Vagina (tissue), 2 donors: Measurements from ENCODE around the gene SBF2.

Experiments
- CTCF ChIP-seq, 3 experiments: fragments of 450-650 bp in 2 of 3; fragments of 200-600 bp in 1 of 3; sonication (generic) in 1 of 3; IDR thresholded peaks; one replicate each; pipeline ENCODE4 v1.5.1; 2017 to 2019; ENCODE audit warnings: antibody characterized with exemption in 3 of 3, mild to moderate bottlenecking in 2 of 3, moderate library complexity in 2 of 3
- POLR2A ChIP-seq, 2 donors: fragments of 450-650 bp; IDR thresholded peaks; one replicate each; pipeline ENCODE4 v1.6.1; 2017; ENCODE audit warnings: antibody characterized with exemption in 2 of 2, mild to moderate bottlenecking in 2 of 2, moderate library complexity in 2 of 2
- POLR2AphosphoS5 ChIP-seq, 2 donors: sonication (generic); formaldehyde crosslinking; IDR thresholded peaks; one replicate each; pipeline ENCODE4 v1.9.0; 2017; ENCODE audit warnings: antibody characterized with exemption in 2 of 2, mild to moderate bottlenecking in 2 of 2, low read depth in 1 of 2; ENCODE audit not compliant: insufficient read depth in 1 of 2

- TF ChIP-seq POLR2A (IDR thresholded peaks at IDR 0.05) (no peak), CTCF (IDR thresholded peaks at IDR 0.05) (no peak), POLR2AphosphoS5 (IDR thresholded peaks at IDR 0.05; ENCODE audit: insufficient read depth in 1 of 2, low read depth in 1 of 2) (no peak)
These were observed 322.1 kb downstream of the SBF2 start for GRCh38 chr11:9971894-9972293.
